NCI-H345 treated with DMSO at 0.1 percent for 48 hours (cell line): ENCODE measurements around the gene LAPTM5.
"Not testable (repeated sequence)": the region's sequence is repeated elsewhere in the genome, so short reads cannot be mapped to it uniquely, and the experiment has no call there.

Source experiments
- DNase-seq: peaks from one replicate; lab custom pipeline; 2025; ENCODE audit not compliant: unreplicated experiment; lab: John Stamatoyannopoulos, UW

The LAPTM5 gene

GRCh38 chr1:30773722-30774358, 16.3 kb upstream of the LAPTM5 start:
- DNase-seq = no peak

GRCh38 chr1:30771005-30771404, 13.4 kb upstream of the LAPTM5 start:
- DNase-seq = no peak

GRCh38 chr1:30770150-30770549, 12.6 kb upstream of the LAPTM5 start:
- DNase-seq = no peak

GRCh38 chr1:30768830-30769718, 11.5 kb upstream of the LAPTM5 start:
- no peak for DNase-seq

GRCh38 chr1:30768159-30768829, 10.7 kb upstream of the LAPTM5 start:
- no peak for DNase-seq

- not testable (repeated sequence) for DNase-seq
Observed at GRCh38 chr1:30766948-30767347, 9.4 kb upstream of the LAPTM5 start.

GRCh38 chr1:30765556-30766434, 8.2 kb upstream of the LAPTM5 start:
- no peak for DNase-seq

GRCh38 chr1:30764939-30765555, 7.5 kb upstream of the LAPTM5 start:
- DNase-seq = no peak

GRCh38 chr1:30764396-30764795, 6.8 kb upstream of the LAPTM5 start:
- DNase-seq = no peak

GRCh38 chr1:30763651-30764248, 6.2 kb upstream of the LAPTM5 start:
- no peak for DNase-seq

GRCh38 chr1:30762930-30763650, 5.5 kb upstream of the LAPTM5 start:
- DNase-seq = no peak

- DNase-seq = no peak
Observed at GRCh38 chr1:30762152-30762929, 4.8 kb upstream of the LAPTM5 start.

- DNase-seq = no peak
Observed at GRCh38 chr1:30761381-30762151, 4.0 kb upstream of the LAPTM5 start.

GRCh38 chr1:30760596-30761324, 3.2 kb upstream of the LAPTM5 start:
- no peak for DNase-seq

- DNase-seq = no peak
Observed at GRCh38 chr1:30759718-30760281, 2.2 kb upstream of the LAPTM5 start.

- no peak for DNase-seq
Observed at GRCh38 chr1:30758785-30759380, 1.3 kb upstream of the LAPTM5 start.
